Activated effector memory CD4-positive, alpha-beta T cell treated with Interleukin-2 at 50 U/mL for 16 hours (primary cell): ENCODE results near the gene ARL4D.
"Not testable (repeated sequence)": the region's sequence is repeated elsewhere in the genome, so short reads cannot be mapped to it uniquely, and the experiment has no call there.

Source experiments
- DNase-seq: peaks from one replicate; pipeline ENCODE4 v3.0.0-alpha.2; 2020

Gene ARL4D

DNA sequence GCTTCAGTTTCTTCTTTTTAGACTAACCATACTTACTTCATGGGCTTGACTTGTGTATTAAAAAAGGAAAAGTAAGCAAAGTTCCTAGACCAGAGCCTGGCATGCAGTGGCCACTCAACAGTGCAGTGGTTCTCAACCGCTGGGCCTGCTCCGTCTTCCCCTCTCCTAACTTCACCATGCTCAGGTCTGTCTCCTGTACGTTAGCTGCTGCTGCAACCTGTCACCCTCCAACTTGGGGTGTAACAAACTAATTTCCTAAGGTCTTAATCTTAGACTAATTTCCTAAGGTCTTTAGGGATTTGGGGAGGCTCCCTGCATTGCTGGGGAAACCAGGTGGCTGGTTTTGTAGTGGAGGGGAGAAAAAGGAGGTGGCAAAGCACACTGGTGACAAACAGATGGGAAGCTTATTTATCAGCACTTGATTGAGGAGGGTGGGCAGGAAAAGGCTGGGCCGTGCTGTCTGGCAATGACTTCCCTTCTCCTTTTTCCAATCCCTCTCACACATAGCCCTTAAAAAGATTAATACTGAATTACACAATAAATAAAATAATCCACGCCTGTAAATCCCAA lies 2.2 kb upstream of the ARL4D start:
- no peak for DNase-seq

DNA sequence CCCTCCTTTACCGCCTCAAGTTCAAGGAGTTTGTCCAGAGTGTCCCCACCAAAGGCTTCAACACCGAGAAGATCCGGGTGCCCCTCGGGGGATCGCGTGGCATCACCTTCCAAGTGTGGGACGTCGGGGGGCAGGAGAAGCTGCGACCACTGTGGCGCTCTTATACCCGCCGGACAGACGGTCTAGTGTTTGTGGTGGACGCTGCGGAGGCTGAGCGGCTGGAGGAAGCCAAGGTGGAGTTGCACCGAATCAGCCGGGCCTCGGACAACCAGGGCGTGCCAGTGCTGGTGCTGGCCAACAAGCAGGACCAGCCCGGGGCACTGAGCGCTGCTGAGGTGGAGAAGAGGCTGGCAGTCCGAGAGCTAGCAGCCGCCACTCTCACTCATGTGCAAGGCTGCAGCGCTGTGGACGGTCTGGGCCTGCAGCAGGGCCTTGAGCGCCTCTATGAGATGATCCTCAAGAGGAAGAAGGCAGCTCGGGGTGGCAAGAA lies 1.1 kb downstream of the ARL4D start:
- no peak for DNase-seq

DNA sequence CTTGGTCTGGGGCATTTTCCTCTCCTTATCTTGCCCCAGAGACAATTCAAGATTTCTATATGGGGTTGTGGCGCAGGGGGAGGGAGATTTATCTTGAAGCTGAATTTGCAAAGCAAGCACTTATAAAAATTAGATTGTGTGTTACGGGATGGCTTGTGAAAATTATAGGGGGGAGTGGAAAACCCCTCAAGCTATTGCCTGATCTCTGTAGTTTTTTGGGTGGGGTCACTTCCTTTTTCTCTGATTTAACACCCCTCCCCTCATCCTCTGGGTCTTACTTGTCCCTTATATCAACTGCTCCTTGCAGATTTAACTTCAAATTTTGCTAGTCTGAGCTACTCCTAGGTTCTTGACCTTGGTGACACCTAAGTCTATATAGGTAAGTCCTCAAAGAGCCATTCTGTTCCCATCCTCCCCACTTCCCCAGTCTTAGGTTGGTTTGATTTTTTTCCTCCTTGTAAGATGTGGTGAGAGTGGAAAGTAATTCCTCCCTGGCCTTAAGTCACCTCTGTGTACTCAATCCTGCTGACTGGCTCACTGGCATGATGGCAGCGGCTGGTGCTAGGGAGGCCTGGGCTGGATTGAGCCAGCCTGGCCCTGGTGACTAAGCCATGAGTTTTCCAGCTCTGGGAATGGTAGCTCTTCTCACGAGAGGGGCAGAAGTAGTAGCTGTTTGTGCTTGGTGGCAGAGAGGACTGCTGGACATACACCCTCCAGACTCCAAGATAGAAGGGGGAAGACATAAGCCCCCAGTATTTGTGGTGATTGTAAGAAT lies 2.3 kb downstream of the ARL4D start:
- no peak for DNase-seq

DNA sequence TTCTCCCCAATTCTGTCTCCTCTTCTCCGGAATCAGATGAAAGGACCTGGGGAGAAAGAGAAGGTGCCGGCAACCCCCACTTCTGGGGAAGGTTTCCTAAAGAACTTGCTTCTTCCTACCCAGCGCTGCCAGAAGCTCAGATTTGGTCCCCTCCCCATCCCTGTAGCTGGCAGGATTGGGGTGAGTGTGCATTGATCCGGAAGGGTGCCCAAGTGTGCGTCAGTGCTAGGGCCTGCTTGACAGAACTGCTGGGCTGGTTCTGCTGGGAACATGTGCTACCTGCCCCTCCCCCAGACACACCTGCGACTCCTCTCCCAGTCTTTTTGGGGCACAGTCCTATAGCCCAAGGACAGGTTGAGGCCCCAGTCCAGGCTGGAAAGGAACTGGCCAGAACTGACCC lies 3.3 kb downstream of the ARL4D start:
- DNase-seq = no peak

DNA sequence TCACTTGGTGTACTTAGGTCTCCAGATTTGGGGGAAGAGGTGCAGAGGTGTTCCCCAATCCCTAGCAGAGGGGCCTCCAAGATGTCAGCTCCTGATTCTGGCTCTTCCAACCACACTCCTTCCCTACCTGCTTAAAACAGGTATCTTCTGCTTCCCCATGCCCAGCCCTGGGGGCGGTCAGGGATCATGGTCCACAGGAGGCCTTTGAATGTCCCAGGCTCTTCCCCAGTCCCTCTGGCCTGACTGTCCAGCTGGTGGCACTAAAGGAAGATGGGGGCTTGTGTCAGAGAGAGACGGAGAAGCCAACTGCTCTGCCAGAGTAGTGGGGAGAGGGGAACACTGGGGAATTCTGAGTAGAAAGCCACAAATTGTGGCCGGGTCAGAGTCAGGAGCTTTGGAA lies 3.8 kb downstream of the ARL4D start:
- DNase-seq = no peak

DNA sequence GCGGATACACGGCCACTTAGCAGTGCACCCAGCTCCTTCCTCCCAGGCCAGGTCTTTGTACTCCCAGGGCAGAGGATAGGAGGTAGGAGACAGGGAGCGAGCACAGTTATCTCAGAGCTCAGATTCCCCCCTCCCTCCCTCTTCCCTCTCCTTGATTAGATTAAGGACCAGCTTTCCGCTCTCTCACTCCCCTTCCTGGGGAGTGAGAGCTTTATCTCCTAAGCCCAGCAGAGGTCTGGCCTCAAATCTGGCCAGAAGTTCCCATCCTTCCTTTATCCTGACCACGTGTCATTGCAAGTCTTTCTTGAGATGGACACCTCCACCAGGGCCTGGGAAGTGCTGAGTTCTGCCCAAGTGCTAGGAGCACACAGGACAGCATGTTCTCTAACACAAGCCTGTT lies 5.1 kb downstream of the ARL4D start:
- DNase-seq = no peak

DNA sequence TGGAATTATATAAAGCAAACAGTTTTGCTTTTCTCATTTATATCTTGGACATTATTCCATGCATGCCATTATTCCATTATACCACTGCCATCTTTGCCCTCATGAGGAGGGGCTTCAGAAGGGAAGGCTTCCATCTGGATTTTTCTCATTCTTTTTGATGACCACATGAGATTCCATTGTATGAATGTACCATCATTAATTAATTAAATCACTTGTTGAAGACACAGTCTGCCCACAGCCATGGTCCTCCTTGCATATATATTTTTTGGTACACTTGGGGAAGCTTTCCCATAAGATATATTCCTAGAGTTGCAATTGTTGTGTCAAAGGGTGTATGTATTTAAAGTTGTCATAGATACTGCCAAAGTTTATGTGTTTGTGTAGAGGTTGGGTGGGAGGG lies 7.1 kb downstream of the ARL4D start:
- no peak for DNase-seq

DNA sequence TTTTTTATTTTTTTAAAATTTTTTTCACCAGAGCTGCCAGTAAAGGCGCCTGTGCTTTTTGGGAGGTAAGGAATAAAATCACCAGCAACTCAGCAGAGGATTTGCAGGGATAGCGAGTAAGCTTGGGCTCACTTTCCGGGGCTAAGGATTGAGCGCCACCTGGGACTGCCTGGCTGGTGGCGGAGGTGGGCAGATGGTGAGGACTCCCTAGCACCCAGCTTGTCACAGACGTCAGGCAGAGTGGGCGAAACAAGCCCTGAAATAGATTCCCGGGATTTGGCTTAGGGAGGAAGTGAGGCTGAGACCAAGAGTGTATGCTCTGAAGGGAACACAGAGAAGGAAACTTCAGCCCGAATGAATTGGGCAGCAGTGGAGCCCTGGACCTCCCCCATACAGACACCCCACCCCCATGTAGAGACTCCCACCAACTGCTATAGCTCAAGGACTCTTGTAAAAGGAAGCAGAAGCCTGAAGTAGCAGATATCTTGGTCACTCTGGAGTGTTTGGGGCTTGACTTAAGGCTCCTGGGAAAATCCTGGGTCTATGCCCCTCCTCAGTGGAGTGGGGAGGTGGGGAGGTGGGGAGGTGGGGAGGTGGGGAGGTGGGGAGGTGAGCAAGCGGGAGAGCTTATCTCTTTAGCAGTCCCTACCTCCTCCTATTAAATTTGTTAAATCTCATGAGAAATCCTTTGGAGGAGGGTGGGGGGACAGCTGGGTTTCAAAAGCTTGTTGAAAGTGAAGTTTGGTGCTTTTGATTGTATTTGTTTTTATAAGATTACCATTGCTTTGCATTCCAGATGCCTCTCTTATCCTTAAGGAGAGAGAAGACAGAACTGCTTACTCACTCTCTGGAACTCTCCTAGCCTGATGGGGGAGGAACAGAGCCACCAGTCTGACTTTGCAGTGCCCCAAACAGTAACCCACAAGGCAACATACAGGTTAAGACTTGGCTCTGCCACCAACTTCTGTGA lies 8.2 kb downstream of the ARL4D start:
- no peak for DNase-seq

DNA sequence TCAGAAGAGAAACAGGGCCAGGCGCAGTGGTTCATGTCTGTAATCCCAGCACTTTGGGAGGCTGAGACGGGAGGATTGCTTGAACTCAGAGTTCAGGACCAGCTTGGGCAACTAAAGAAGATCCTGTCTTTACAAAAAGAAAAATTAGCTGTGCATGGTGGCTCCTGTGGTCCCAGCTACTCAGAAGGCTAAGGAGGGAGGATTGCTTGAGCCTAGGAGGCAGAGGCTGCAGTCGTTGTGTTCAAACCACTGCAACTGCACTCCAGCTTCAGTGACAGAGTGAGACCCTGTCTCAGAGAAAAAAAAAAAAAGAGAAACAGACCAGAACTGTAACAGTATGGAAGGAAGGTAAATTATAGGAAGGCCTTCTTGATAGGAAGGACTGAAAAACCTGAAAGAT lies 10.3 kb downstream of the ARL4D start:
- no peak for DNase-seq

DNA sequence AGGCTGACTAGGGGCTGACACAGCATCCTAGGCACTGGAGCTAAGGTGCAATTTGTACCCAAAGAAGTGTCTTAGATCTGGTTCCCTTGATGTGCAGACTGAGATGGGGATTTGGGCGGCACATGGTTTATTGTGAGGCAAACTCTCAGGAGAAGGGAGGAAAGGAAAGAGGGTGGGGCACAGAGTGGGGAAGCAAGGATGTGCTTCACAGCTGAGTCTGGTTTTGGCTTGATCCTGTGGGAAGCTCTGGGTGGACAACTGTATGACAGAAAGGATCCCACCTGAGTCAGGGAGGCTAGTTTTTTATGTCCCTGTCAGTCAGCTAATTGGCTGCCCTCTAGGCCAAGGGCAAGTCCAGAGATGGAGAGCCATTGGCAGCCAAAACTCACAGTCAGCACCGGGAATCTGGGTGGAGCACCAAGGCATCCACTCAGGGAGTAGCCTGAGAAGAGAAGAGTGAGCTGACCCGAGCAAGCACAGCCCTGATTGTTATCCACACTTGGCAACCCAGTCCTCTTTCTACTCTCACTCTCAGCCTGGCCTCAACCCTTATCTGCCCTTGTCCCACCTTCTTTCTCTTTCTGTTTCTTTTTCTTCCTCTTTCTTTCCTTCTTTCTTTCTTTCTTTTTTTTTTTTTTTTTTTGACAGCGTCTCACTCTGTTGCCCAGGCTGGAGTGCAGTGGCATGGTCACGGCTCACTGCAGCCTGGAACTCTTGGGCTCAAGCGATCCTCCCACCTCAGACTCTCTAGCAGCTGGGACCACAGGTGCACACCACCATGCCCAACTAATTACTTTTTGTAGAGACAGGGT lies 12.0 kb downstream of the ARL4D start:
- DNase-seq = no peak

DNA sequence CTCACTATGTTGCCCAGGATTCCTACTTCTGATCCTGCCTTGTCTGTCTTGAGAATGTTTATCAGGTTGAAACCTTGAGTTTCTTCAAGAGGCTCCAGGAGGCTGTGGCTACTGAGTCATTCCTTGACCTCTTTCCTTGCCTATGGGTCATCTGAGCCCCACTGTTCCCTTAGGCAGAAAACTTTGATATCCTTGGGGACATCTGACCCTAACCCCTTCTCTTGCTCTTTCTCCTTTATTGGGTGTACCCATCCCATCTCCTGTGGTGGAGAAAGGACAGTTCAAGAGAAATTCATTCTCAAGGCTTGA lies 12.5 kb downstream of the ARL4D start:
- no peak for DNase-seq

DNA sequence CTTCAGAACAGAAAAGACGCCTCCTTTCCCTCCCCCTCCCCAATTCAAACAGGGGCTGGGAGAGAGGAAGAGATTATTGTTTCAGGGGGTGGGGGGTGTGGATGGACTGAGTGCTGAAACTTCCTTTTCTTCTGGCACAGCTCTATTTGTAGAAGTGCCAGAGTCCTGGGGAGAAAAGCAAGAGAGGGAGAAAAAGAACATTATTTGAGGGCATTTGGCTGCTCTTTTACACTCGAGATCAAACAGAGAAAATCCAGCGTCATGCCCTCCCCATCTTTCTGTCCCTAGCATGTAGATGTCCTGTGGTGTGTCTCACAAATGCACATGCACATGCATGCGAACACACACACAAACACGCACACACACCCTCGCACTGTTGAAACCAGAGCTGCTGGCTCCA lies 13.0 kb downstream of the ARL4D start:
- no peak for DNase-seq

DNA sequence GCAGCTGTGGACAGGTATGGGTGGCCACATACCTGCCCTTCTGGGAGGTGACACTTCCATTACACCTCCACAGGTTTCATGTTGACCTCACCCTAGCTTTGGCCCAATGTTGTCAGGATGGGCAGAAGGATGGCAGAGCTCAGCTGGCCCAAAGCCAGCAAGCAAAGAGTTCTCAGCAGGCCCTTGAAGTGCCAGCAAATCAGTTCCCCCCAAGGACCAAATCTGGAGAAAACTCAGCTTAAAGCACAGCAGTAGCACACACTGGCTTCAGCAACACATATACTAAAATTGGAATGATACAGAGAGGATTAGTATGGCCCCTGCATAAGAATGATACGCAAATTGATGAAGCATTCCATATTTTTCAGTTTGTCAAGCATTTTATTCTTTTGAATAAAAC lies 13.4 kb downstream of the ARL4D start:
- no peak for DNase-seq

DNA sequence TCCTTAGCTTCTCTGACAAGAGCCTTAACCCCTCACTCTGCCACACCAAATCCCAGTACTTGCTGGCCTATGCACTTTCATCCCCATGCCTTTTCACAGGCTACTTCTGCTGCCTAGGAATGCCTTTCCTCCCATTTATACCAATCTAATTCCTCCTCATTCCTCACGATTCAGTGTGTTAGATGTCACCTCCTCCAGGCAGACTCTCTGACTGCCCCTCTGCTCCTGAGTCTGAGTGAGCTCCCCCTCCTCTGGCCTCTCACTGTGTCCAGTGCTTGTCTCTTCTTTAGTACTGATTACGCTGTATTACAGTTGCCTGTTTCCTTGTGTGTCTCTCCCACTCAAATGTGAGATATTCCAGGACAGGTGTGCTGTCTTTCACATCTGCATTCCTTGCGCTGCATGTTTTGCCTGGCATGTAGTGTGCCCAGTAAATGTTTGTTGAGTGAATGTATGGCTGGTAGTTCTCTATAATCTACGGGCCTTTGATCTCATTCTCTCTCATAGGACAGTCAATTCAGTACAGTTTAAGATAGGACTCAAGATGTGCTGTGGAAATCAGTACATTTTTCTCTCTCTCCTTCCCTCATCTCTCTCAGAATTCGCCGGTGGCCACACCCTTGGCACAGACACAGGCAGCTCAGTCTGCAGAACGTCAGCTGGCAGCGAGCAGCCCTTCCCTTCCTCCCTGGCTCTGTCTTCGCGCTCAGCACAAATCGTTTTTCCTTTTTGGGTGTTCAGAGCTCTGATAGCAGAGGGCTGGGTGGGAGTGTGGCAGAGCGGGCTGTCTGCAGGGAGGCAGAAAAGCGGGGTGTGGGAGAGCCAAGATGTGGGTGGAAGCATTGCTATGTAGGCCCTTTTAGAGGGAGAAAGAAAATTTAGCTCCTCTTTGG lies 18.5 kb downstream of the ARL4D start:
- DNase-seq = no peak

DNA sequence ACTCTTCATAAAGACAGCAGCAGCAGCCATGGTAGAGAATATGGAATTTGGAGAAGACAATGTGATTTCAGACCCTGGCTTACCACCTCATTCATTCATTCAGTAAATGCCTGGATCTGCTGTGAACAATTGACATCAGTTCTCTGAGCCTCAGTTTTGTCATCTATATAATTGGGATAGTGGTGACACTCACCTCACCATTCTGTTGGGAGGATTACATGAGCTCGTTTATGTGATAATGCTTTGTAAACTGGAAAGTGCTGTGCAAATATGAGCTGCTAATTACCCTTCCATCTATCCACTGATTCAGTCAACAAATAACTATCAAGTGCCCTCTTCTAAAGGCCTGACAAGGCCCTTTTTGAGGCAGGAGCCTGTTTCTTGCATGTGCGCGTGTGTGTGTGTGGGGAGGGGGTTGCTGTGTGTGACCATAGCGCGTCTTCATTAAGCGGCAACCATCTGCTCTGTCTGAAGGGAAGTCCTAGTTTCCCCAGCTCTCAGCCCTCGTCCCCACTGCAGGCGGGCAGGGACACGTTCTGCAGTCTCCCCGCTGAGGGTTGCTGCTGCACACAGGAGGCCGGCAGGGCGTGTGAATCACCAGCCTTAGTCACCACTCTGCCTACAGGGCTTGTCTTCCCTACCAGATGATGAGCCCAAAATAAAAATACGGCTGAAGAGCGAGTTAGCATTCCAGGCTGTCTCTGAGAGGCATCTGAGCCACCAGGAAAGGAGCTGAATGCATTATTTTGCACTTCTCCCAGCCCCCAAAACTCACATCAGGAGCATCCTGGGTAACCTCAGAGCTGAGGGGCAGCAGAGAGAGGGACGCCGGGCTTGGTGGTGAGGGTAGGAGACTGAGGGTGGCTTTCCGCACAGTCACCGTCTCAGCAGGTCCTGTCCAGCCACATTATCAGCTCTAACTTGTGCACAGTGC lies 19.9 kb downstream of the ARL4D start:
- DNase-seq = no peak

DNA sequence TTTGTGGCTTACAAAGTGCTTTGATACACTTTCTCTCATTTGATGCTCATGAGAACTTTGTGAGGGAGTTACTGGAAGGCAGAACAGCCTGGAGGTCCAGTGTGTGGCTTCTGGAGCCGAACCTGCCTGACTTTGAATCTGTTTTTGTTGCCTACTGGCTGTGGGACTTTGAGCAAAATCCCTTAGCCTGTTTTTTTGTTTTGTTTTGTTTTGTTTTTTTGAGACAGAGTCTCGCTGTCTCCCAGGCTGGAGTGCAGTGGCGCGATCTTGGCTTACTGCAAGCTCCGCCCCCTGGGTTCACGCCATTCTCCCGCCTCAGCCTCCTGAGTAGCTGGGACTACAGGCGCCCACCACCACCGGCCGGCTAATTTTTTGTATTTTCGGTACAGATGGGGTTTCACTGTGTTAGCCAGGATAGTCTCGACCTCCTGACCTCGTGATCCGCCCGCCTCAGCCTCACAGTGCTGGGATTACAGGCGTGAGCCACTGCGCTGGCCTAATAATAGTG lies 20.6 kb downstream of the ARL4D start:
- DNase-seq = not testable (repeated sequence)

DNA sequence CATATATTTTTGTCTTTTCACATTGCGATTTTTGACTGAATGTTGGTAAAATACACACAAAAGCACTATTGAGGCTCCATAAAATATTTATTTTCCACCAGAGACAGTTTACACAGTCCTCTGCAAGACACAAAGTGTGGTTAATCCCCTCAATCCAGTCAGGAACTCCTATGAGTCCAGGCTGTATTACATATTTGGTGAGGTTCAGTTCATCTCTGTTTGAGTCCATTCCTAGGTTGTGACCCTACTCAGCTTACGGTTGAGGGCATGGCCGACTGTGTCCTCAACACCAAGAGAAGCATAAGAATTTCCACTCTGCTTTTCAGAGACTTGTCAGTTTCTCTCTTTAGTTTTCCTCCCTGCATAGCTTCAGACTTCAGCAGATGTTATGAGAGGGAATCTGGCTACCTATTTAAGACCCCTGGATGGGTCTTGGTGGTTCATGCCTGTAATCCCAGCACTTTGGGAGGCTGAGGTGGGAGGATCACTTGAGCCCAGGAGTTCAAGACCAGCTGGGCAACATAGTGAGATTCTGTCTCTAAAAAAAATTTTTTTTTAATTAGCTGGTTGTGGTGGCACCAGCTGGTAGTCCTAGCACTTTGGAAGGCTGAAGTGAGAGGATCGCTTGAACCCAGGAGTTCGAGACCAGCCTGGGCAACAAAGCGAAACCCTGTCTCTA lies 25.1 kb downstream of the ARL4D start:
- DNase-seq = no peak

DNA sequence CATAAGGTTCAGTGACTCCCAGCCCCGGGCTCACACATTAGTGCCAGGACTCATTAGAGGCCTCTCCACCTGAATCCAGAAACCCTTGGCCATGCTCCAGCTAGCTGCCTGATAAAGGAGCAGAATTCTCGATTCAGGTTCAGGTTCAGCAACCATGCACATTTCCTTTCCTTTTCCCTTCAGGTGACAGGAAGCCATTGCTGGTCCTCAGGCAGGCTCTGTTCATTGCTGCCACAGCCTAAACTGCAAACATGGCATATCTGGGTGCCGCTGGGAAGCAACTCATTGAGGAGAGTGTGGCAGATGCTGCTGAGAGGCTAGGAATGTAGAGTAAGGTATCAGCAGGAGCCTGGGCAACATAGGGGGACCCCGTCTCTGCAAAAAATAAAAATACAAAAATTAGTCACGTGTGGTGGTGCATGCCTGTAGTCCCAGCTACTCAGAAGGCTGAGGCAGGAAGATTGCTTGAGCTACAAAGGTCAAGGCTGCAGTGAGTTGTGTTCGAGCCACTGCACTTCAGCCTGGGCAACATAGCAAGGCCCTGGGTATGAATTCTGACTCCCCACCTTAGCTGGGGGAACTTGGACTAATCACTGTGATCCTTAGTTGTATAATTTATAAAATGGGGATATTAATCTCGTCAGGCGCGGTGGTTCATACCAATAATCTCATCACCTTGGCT lies 28.7 kb downstream of the ARL4D start:
- DNase-seq = no peak

DNA sequence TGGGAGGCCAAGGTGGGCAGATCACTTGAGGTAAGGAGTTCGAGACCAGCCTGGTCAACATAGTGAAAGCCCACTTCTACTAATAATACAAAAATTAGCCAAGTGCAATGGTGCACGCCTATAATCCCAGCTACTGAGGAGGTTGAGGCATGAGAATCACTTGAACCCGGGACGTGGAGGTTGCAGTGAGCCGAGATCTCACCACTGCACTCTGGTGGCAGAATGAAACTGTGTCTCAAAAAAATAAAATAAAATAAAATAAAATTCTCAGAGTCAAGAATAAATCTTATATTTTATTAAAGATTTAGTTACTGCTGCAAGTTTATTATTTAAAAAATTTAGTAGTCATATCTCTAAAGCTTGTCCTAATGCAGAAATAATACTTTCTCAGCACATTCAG lies 29.7 kb downstream of the ARL4D start:
- no peak for DNase-seq
